ENCODE data around the gene MIEF1. TPM values are rescaled to one million over a fixed set of nuclear protein-coding genes. Genes with fewer than 3 reads are reported as not detected.

The MIEF1 gene
- total and polyA plus RNA-seq, 2 experiments from 2014 or later, result 13.2 to 40.1 TPM

GRCh38 chr22:39512026-39512425 is 9.9 kb downstream of the MIEF1 start (continued):
- TF ChIP-seq, protein P1, sequence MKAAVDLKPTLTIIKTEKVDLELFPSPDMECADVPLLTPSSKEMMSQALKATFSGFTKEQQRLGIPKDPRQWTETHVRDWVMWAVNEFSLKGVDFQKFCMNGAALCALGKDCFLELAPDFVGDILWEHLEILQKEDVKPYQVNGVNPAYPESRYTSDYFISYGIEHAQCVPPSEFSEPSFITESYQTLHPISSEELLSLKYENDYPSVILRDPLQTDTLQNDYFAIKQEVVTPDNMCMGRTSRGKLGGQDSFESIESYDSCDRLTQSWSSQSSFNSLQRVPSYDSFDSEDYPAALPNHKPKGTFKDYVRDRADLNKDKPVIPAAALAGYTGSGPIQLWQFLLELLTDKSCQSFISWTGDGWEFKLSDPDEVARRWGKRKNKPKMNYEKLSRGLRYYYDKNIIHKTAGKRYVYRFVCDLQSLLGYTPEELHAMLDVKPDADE (IDR thresholded peaks at IDR 0.05), result no peak
- TF ChIP-seq POLR2AphosphoS5 (IDR thresholded peaks at IDR 0.05; ENCODE audit: low read depth) (no peak), ZNF114 (CRISPR knock-in tag; IDR thresholded peaks at IDR 0.05) (no peak), EZH2 (IDR thresholded peaks at IDR 0.05; ENCODE audit: low read depth, unreplicated experiment) (no peak)
- TF ChIP-seq, protein P2, sequence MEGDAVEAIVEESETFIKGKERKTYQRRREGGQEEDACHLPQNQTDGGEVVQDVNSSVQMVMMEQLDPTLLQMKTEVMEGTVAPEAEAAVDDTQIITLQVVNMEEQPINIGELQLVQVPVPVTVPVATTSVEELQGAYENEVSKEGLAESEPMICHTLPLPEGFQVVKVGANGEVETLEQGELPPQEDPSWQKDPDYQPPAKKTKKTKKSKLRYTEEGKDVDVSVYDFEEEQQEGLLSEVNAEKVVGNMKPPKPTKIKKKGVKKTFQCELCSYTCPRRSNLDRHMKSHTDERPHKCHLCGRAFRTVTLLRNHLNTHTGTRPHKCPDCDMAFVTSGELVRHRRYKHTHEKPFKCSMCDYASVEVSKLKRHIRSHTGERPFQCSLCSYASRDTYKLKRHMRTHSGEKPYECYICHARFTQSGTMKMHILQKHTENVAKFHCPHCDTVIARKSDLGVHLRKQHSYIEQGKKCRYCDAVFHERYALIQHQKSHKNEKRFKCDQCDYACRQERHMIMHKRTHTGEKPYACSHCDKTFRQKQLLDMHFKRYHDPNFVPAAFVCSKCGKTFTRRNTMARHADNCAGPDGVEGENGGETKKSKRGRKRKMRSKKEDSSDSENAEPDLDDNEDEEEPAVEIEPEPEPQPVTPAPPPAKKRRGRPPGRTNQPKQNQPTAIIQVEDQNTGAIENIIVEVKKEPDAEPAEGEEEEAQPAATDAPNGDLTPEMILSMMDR (conservative IDR thresholded peaks at IDR 0.05; ENCODE audit: low read depth in 2 of 2), result no peak

DNA sequence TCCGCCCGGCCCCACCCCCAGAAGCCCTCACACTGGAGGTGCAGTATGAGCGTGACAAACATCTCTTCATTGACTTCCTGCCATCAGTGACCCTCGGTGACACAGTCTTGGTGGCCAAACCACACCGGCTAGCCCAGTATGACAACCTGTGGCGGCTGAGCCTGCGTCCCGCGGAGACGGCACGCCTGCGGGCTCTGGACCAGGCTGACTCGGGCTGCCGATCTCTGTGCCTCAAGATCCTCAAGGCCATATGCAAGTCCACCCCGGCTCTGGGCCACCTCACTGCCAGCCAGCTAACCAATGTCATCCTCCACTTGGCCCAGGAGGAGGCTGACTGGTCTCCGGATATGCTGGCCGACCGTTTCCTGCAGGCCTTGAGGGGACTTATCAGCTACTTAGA is 11.7 kb downstream of the MIEF1 start:
- H3K9me3 Mint-ChIP-seq, result no peaks in the 10 kb centered on the region; the same call in 2 of the 3 replicates
- no peak overlapping the region for H3K4me3 Mint-ChIP-seq
- no peak overlapping the region for H2AFZ ChIP-seq
- H3F3A ChIP-seq (replicated peaks; ENCODE audit: low read depth), result peaks cover 20% of the 10 kb centered on the region; the same call in 1 of the 2 replicates
- H3K36me3 ChIP-seq (ENCODE audit: insufficient read depth), result peaks cover 57% of the 10 kb centered on the region
- H3K9me2 ChIP-seq (ENCODE audit: insufficient read depth), result no peaks in the 10 kb centered on the region
- peaks cover 65% of the 10 kb centered on the region for H3K27me3 Mint-ChIP-seq (ENCODE audit: insufficient read depth, low read depth, poor library complexity)
- H3K4me3 ChIP-seq, result no peak overlapping the region
- H3K4me2 ChIP-seq, result no peak overlapping the region
- peaks cover 4% of the 10 kb centered on the region for H3K4me1 Mint-ChIP-seq
- no peak for ATAC-seq
- H3K4me1 ChIP-seq (ENCODE audit: insufficient read depth), result no peaks in the 10 kb centered on the region; the same call in 1 of the 2 replicates
- DNase-seq (ENCODE audit: low spot score), result no peak
- H3K36me3 Mint-ChIP-seq (ENCODE audit: low read depth), result peaks cover 87% of the 10 kb centered on the region
- H3K27me3 ChIP-seq (ENCODE audit: insufficient read depth), result peaks cover 51% of the 10 kb centered on the region
- no peak overlapping the region for H3K27ac ChIP-seq (ENCODE audit: low read depth)
- H4K20me1 ChIP-seq (replicated peaks; ENCODE audit: insufficient read depth), result peaks cover 80% of the 10 kb centered on the region
- no peak overlapping the region for H3K27ac Mint-ChIP-seq
- H3K79me2 ChIP-seq (replicated peaks; ENCODE audit: insufficient read depth), result peaks cover 7% of the 10 kb centered on the region
- TF ChIP-seq, protein P2 (conservative IDR thresholded peaks at IDR 0.05; ENCODE audit: low read depth in 2 of 2), result no peak
- TF ChIP-seq ZNF462 (CRISPR knock-in tag; IDR thresholded peaks at IDR 0.05) (no peak), STAT1 (IDR thresholded peaks at IDR 0.05; ENCODE audit: unreplicated experiment) (no peak), CREB1 (CRISPR knock-in tag; IDR thresholded peaks at IDR 0.05; ENCODE audit: low read depth) (no peak), NANOG (IDR thresholded peaks at IDR 0.05; ENCODE audit: borderline replicate concordance) (no peak), EZH2 (IDR thresholded peaks at IDR 0.05; ENCODE audit: low read depth, unreplicated experiment) (no peak)
- TF ChIP-seq, protein P1 (IDR thresholded peaks at IDR 0.05), result no peak

Data from GM23338 (cell line).